GF-D8 (cell line): ENCODE data around the gene FLOT1.

Source experiments
- DNase-seq: peaks from one replicate; lab custom pipeline; 2025; lab: John Stamatoyannopoulos, UW

The FLOT1 gene

GRCh38 chr6:30742316-30743098, at the start of gene FLOT1:
TSS of gene FLOT1 (minus strand) at chr6:30742687. CDS start at chr6:30742189, 498 bp downstream.
- DNase-seq: peak; percentile 90

GRCh38 chr6:30790724-30791383, 48.4 kb upstream of the FLOT1 start:
- no peak for DNase-seq

- no peak for DNase-seq
Observed at GRCh38 chr6:30789606-30790005, 47.1 kb upstream of the FLOT1 start.

- DNase-seq: peak; percentile 62
Observed at GRCh38 chr6:30787954-30788353, 45.5 kb upstream of the FLOT1 start.

GRCh38 chr6:30782425-30783014, 40.0 kb upstream of the FLOT1 start:
- no peak for DNase-seq

- DNase-seq: peak; percentile 79
Observed at GRCh38 chr6:30781743-30782424, 39.4 kb upstream of the FLOT1 start.

GRCh38 chr6:30781395-30781742, 38.9 kb upstream of the FLOT1 start:
- DNase-seq: no peak

- no peak for DNase-seq
Observed at GRCh38 chr6:30780642-30780920, 38.1 kb upstream of the FLOT1 start.

GRCh38 chr6:30779850-30780641, 37.6 kb upstream of the FLOT1 start:
- no peak for DNase-seq

GRCh38 chr6:30778001-30778635, 35.6 kb upstream of the FLOT1 start:
- no peak for DNase-seq

- DNase-seq: no peak
Observed at GRCh38 chr6:30777155-30777485, 34.6 kb upstream of the FLOT1 start.

GRCh38 chr6:30776390-30777154, 34.1 kb upstream of the FLOT1 start:
- no peak for DNase-seq

- no peak for DNase-seq
Observed at GRCh38 chr6:30775104-30775503, 32.6 kb upstream of the FLOT1 start.

- DNase-seq: no peak
Observed at GRCh38 chr6:30774701-30775100, 32.2 kb upstream of the FLOT1 start.

GRCh38 chr6:30770592-30770991, 28.1 kb upstream of the FLOT1 start:
- no peak for DNase-seq

- DNase-seq: no peak
Observed at GRCh38 chr6:30769853-30770524, 27.5 kb upstream of the FLOT1 start.

GRCh38 chr6:30769088-30769852, 26.8 kb upstream of the FLOT1 start:
- DNase-seq: peak; percentile 67

GRCh38 chr6:30768634-30769087, 26.2 kb upstream of the FLOT1 start:
- no peak for DNase-seq

GRCh38 chr6:30767944-30768301, 25.4 kb upstream of the FLOT1 start:
- no peak for DNase-seq
